AG10803 (cell line): ENCODE results near the gene FRMD1.

Experiments used
- DNase-seq: peaks from one replicate; pipeline ENCODE4 v3.0.0; 2010; ENCODE audit warnings: low read depth
- H3K4me3 ChIP-seq: 2 replicates; pipeline ENCODE4 v1.5.1; 2011; ENCODE audit warnings: mild to moderate bottlenecking, low read length, control low read depth
- CTCF ChIP-seq: conservative IDR thresholded peaks from 2 replicates; pipeline ENCODE4 v1.5.1; 2011; ENCODE audit warnings: mild to moderate bottlenecking, low read length, control low read depth, inconsistent platforms

The FRMD1 gene

GRCh38 chr6:168021581-168021980, 57.4 kb downstream of the FRMD1 start:
- no peak for TF ChIP-seq CTCF
- DNase-seq = no peak
- H3K4me3 ChIP-seq = no peak overlapping the region

- no peak overlapping the region for H3K4me3 ChIP-seq
- no peak for TF ChIP-seq CTCF
- no peak for DNase-seq
Observed at GRCh38 chr6:168020242-168020641, 58.8 kb downstream of the FRMD1 start.

GRCh38 chr6:168018664-168019063, 60.3 kb downstream of the FRMD1 start:
- TF ChIP-seq CTCF = no peak
- DNase-seq = no peak
- no peak overlapping the region for H3K4me3 ChIP-seq

GRCh38 chr6:168017629-168018028, 61.4 kb downstream of the FRMD1 start:
- DNase-seq = no peak
- no peak overlapping the region for H3K4me3 ChIP-seq
- TF ChIP-seq CTCF = no peak

DNA sequence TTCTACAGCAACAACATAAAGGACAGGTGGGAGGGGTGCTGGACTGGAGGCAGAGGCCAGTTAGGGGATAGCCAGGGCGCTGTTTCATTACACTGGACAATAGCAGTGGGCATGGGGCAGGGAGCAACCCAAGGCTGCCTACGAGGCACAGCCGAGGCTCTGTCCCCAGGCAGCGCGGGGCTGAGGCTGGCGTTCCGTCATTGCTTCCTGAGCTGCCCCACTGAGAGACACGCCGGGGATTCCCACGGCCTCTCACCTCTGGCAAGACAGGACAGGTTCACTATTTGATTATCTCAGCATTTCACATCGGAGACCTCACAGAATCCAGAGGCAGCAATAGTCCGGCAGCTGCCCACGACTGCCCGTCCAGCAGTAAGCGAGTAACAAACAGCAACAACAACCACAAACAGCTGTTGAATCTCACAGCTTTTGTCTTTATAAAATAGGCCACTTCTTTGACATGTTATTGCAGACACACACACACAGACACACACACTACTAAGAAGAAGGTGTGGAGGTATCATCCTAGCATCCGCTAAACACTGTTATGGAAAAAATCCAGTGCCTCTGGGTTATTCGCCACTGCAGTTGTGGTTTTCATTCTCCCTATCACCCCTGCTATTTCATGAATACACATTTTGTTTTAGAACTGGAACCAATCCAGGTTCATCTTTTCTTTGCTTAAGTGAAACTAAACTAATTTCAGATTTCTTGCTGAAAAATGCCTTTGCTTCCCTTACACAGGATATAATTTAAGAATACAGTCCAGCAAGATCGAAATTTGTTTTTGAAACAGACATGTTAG, 62.1 kb downstream of the FRMD1 start:
- no peak overlapping the region for H3K4me3 ChIP-seq
- DNase-seq = no peak
- TF ChIP-seq CTCF = no peak

DNA sequence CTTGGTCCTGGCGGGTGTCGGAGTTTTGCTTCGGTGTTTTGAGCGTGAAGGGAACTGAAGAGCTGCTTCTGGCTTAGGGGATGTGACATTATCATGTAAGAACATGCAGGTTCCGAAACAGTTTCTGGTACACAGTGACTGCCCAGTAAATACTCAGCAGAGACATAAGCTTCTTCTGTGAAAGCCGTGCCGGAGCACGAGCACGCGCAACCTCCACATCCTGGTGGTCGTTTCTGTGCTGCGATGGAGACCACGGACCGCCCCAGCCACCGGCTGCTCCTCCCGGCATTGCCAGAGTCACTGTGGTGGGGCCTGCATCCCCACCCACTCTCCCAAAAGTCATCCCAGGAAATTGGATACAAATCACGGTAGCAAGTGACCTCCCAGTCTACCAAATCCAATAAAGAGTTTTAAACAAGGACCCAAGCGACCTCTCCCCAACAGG, 62.8 kb downstream of the FRMD1 start:
- no peak overlapping the region for H3K4me3 ChIP-seq
- TF ChIP-seq CTCF = no peak
- no peak for DNase-seq

GRCh38 chr6:168015482-168016175, 63.4 kb downstream of the FRMD1 start:
- H3K4me3 ChIP-seq = no peak overlapping the region
- no peak for DNase-seq
- TF ChIP-seq CTCF = no peak
